GM12872 (cell line): ENCODE data around the gene DCDC2C.

ENCODE experiments used
- TF ChIP-seq, protein P1 (sequence below): IDR thresholded peaks from 3 replicates; pipeline ENCODE4 v1.5.1; 2011; ENCODE audit warnings: low read depth, mild to moderate bottlenecking, low read length, moderate library complexity; ENCODE audit not compliant: insufficient read depth

Gene DCDC2C

DNA sequence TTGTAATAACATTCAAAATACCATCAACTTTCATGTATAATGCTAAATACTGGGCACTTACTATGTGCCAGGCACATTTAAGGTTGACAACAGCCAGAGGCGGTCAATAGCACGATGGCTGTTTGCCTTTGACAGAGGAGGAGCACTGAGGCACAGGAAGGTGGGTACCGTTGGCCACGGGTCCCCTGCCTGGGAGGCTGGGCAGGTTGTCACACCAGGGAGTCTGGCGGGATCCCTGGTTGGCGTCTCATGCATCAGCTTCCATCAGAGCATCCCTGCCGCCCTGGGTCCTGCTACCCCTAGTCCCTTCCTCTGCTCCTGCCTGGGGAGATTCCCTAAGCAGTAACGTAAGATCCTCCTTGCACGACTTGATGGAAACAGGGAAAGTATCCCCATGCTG is 25.9 kb upstream of the DCDC2C start:
- TF ChIP-seq, protein P1, sequence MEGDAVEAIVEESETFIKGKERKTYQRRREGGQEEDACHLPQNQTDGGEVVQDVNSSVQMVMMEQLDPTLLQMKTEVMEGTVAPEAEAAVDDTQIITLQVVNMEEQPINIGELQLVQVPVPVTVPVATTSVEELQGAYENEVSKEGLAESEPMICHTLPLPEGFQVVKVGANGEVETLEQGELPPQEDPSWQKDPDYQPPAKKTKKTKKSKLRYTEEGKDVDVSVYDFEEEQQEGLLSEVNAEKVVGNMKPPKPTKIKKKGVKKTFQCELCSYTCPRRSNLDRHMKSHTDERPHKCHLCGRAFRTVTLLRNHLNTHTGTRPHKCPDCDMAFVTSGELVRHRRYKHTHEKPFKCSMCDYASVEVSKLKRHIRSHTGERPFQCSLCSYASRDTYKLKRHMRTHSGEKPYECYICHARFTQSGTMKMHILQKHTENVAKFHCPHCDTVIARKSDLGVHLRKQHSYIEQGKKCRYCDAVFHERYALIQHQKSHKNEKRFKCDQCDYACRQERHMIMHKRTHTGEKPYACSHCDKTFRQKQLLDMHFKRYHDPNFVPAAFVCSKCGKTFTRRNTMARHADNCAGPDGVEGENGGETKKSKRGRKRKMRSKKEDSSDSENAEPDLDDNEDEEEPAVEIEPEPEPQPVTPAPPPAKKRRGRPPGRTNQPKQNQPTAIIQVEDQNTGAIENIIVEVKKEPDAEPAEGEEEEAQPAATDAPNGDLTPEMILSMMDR: no peak

DNA sequence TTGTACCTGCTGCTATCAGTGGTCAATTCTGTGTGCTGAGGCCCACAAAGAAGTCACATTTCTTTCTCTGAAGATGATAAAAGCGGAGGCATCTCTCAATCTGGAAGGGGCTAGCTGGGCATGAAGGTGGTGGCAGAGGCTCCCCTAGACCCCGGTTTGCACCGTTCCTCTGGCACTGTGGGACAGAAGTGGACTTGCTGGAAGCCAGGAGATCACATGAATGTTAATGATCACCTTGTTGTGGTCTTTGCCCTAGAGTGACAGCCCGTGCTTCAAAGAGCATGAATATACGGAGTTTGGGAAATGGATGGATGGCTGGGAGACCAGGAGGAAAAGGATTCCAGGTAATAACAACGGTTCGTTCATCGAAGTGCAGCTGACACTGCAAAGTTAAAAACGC is 25.2 kb upstream of the DCDC2C start:
- TF ChIP-seq, protein P1: no peak

DNA sequence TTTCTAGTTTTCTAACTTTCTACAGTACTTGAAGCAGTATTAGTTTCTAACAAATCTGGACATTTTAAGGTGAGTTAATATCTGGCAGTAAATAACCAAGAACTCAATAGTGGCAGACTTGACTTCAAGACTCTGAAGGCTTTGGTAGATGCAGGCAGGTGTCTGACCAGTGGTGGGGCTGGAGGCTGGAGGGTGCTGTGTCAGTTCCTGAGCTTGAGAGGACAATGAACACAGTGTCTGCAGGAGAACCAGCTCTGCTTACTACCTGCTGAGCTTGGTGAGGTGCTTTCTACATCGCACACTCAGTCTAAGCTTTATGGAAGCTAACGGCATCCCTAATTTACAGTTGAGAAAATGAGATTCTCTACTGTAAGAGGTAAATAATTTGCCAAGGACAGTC is 24.2 kb upstream of the DCDC2C start:
- TF ChIP-seq, protein P1: no peak

DNA sequence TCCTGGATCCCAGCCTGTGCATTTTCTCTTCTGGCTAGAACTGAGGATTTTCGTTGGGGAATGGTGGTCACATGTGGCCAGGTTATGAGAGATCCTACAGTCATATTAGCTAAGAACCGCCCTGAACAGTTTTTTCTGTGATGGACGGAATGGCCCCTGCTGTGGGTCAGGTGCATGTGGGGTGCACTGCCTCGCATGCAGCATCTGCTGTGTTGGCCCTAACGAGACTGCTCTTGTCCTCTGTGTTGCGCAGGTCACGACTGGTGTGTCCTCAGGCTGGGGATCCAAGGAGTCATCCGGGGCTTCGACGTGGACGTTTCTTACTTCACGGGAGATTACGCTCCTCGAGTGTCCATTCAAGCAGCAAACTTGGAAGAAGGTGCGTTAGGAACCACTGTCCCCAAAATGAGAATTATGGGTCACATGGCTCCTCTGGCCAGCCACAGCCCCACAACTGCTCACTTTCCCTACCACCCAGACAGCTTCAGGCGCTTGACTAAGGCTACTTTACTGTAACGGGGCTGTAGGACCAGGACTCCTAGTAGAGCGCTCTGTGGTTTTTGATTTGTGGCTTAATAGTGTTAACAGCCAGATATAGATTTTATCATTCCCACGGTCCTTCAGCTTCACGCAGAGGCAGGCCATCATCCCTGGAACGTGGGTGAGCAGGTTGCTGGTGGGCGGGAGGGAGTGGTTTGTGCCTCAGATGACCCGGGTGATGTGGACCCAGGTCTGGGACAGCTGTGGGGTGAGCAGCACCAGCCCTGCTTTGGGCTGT is 23.6 kb upstream of the DCDC2C start:
- TF ChIP-seq, protein P1: no peak

DNA sequence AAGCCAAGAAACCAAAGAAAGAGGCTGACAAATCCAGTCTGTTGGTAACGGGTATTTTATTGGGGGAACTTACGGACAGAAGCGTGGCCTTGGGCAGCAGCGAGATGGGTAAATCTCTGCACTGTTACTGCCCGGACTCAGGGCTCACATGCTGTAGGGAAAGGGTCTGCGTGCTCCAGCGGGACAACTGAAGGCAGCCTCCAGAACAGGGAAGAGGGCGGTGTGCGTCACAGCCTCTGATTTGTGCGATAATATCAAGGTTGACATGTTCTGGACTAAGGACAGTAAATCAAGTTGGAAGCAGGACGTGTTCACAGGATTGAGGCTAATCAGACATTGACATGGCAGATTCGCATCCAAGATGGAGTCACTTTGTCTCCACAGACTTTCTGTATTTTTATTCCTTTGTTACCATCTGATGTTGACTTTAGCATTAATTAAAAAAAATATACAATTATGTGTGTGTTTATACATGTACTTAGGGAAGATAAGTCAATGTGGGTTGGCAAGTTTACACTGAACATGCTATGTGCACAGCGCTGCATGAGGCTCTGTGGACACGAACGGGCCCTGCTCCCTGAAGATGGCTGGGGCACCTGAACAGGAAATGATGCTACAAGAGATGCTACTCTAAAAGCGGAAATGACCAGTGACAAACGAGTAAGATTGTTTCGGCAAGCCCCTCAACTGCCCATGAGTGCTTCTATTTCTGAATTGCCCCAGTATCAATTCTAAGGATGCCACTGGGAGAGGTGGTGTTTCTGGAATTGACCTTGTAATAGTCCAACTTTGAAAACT is 22.6 kb upstream of the DCDC2C start:
- TF ChIP-seq, protein P1: no peak

DNA sequence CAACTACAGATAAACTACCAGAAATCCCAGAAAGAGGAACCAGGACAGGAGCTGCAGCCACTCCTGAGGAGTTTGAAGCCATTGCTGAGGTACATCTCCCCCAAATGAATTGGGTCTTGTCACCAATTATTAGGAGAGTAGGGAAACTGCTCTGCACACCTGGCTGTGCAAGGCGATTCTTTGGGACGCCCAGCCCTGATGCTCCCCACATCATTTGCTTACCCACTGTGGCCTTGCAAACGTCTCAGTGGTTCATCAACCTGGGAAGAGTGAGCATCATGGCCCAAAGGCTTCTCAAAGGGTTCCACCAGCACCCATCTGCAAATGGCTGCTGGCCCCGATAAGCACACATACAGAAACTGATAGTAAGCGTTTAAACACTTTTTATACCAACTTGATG is 21.8 kb upstream of the DCDC2C start:
- TF ChIP-seq, protein P1: no peak

DNA sequence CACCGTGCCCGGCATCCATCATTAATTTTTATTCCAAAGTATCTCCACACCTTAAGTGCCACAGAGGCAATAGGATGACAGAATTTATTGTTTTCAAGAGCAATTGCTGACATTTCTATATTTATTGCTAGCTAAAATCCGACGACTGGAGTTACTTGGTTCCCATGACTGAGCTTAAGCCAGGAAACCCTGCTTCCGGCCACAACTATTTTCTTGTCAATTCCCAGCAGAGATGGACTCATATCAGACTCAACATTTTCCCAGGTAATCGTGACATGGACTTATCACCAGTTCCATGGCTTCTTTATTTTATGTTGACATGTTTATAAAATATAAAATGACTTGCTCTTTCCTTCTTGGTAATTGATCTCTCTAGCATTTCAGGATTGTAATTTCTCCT is 20.6 kb upstream of the DCDC2C start:
- TF ChIP-seq, protein P1: no peak
